ENCODE results near the gene CD1D.
A peak's percentile ranks its signal among the peaks of the same experiment; 100 is the strongest.
"Not testable (repeated sequence)": the region's sequence is repeated elsewhere in the genome, so short reads cannot be mapped to it uniquely, and the experiment has no call there.

CD1D gene

GRCh38 chr1:158180741-158181576, at the start of gene CD1D:
Gene CD1D, plus strand, starts transcription at chr1:158180895. Its CDS starts 207 bp downstream, at chr1:158181102.
- no peak for DNase-seq

DNA sequence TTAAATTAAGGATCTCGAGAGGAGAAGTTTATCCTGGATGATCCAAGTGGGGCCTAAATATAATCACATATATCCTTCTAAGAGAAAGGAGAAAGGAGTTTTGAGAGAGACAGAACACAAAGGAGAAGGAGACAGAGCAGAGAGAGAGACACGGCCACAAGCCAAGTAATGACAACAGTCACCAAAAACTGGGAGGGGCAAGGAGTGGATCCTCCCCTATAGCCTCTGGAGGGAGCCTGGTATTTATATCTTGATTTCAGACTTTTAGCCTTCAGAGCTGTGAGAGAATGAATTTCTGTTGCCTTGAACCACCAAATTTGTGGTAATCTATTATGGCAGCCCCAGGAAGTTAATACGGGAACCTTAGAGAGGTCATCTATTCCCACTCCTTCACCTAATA, 49.5 kb upstream of the CD1D start:
- DNase-seq: no peak

DNA sequence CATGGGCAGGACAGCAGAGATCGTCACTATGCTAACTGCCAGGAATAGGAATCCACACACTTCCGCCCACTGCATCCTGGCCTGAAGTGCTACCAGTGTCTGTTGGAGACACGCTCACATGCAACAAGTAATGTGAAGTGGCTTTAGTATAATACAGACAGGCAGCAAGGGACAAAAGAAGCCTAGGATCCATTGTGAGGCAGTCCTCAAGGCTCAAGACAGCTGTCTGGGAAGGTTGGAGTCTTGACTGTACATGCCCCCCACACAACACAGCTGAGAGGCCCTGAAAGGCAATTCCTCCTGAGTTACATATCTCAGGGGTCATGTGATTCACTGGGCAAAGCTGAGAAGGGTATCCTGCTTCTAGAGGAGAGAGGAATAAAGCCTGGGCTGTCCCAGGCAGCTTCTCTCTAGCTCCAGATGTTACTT, 39.9 kb upstream of the CD1D start:
- DNase-seq: no peak

- DNase-seq: no peak
These were observed 35.4 kb upstream of the CD1D start for GRCh38 chr1:158145173-158145719.

DNA sequence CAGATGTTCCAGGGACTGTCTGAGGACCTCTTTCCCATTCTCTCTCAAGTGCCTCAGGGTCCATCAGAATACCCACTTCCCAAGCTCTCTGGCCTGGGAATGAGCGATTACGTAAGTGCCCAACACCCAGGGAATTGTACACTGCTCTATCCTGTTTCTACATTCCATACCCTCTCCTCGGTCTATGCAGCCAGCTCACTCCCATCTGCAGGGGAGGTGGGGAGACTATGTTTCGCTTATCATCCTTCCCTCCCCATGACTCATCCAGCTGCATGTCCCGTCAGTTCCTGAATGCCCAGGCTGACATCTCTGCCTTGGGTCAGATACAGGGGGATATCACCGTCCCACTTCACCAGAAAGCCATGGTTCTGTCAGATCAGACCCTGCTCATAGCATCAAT, 34.5 kb upstream of the CD1D start:
- DNase-seq: no peak

DNA sequence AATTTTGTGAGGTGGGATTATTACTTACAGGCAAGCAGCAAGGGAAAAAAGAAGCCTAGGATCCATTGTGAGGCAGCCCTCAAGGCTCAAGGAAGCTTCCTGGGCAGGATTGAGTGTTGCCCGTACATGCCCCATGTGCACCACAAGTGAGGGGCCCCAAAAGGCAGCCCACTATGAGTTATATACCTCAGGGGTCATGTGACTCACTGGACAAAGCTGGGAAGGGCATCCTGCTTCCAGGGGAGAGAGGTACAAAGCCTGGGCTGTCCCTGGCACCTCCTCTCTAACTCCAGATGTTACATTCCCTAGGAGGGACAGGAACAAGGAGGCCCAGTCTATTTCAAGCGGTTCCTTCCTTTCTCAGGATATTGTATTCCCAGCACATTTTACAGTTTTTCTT, 34.0 kb upstream of the CD1D start:
- DNase-seq: no peak

- no peak for DNase-seq
These were observed 33.3 kb upstream of the CD1D start for GRCh38 chr1:158147401-158147800.

GRCh38 chr1:158147869-158148268, 32.8 kb upstream of the CD1D start:
- no peak for DNase-seq

DNA sequence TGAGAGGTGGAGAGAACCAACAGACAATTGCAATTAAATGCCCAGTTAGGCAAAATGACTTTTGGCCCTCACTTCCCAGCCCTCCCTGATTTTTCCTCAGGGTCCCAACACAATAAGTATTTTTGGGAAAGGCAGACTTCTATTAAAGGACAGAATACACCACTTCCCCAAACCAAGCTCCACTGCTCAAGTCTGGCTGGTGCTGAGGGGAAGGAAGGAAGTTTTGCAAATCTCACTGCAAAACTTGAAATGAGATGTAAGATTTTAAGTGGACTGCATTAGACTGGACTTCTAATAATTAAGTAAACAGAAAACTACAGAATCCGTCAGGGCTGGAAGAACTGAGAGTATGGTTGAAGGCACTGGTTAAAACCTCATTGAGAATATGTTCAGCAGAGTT, 32.2 kb upstream of the CD1D start:
- no peak for DNase-seq

DNA sequence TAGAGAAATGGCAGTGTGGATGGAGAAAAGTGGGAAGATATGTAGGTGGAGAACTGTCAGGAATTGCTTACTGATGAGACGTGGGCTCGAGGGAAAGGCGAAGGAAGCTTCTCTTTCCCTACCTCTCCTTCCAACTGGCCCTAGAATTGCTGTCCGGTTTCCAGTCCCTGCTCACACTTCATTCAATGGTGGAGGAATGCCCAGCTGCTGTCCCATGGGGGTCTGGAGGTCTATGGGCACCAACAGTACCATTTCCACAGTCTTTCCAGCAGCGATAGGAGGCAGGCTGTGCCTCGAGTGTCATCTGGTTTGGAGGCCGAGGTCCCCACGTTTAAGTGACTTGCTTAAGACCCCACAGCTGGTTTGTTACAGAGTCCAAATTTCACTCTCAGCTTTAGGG, 31.5 kb upstream of the CD1D start:
- no peak for DNase-seq

- DNase-seq: peak; percentile 78
These were observed 31.0 kb upstream of the CD1D start for GRCh38 chr1:158149577-158150269.

DNA sequence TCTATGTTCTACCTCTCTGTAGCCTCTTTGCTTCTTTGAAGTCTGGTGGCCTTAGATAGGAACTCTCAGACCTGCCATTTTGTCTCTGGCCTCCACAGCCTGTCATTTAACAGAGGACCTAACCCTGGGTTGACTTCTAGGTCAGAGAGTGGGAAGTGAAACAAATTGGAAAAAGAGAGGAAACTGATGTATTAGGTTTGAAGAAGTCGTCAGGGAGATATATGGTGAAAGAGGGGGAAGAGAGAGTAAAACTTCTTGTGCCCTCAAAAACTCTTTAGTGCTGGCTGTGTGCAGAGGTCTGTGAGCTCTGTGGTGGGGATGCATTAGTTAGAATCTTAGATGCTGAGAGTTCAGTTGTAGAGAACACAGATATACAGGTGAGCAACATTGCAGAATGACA, 30.2 kb upstream of the CD1D start:
- no peak for DNase-seq

GRCh38 chr1:158153179-158153578, 27.5 kb upstream of the CD1D start:
- no peak for DNase-seq

DNA sequence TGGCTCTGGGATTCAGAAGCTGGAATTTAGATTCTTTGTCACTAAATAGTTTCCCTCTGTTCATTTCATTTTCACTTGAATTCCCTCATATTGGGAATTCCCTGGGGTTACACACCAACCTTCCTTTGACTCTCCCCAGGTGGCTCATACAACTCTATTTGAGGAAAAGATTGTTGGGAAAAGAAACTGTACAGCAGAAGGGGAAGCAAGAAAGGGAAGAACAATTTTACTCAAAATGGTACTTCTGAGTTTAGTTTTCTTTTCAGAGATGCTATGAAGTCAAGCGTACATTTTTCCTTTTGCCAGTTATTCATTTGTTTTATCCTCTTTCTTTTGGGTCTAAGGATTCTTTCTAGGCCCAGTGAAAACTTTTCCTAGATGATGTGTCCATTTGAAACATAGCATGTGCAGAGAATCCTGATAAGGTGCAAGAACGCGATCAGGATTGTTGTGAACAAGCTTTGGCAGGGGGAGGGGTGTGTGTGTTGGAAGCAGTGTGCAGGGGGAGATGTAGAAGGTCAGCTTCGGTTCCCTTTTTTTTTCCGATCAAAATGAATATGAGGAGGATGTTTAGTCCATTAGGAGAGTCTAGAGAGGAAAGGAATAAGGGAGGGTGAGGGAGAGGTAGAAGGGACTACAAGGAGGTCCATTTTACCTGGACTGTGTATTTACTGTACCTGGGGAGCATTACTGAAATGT, 26.8 kb upstream of the CD1D start:
- DNase-seq: no peak

DNA sequence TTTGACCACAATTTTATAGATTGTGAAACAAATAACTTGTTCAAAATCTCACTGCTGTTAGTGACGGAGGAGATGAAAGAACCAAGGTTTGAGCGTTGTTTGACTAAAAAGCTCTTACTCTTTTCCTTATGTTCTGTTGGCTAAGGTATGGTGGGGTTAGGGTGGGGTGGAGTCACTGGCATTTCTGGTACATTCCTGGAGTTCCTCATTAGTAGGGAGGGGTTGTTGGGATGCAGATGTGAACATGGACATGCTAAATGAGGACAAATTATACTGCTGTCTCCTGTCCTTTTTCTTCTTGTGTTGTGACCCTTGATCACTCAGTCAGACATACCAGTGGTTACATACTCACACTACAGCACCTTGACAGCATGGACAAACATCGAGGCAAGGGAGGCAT, 26.2 kb upstream of the CD1D start:
- no peak for DNase-seq

DNA sequence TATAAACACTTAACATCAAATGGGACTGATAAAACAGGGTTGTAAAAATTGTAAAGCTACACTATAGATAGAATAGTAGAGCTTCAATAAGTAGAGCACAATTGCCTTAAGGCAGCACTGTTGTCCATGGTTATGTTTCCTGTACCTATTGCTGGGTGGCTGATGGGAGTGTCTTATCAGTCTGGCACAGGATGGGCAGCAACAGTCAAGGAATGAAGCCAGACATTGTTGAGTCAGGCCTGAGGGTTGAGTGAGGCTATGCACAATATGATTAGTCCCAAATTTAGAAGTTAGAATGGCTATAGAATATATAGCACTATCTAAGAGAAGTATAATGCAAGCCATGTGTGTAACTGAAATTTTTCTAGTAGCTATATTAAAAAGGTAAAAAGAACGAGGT, 25.0 kb upstream of the CD1D start:
- DNase-seq: no peak

GRCh38 chr1:158159597-158159996, 21.1 kb upstream of the CD1D start:
- DNase-seq: no peak

GRCh38 chr1:158161446-158161845, 19.2 kb upstream of the CD1D start:
- no peak for DNase-seq

DNA sequence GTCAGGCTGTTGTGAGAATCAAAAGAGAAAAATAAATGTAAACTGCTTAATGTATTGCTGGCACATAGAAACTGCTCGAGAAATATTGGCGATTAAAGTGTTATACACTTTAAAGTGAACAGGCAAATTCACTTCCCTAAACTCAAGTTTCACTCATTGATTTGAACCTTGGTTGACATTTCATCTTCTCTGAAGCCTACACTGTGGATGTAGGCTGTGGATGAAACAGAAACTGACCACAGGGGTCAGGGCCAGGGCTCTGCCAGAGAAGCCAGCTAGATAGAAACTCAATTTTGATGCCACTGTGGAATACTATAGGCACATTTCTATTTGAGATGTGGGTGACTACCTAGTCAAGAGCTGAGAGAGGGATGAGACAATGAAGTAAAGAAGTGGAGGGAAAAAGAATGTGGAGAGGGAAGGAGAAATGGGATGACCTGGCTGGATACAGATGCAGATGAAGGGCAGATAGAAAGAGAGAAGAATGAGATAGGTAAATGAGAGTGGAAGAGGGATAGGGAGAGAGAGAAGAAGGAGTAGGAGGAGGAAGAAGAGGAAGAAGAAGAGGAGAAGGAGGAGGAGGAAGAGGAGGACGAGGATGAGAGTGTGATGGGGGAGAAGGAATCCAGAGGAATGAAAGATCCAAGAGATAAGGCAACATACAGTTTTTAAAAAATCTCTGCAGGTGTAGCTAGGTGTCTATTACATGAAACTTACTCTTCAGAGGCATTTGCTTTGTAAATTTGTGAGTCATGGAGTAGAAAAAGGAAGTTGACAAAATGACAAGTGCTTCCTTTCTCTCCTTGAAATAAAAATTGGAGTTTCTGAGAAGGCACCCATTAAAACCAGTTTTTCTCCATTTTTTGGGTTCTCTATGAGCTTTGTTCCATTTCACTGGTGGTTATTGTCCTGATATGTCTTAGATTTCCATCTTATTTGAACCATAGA, 17.4 kb upstream of the CD1D start:
- DNase-seq: no peak

GRCh38 chr1:158169105-158169504, 11.6 kb upstream of the CD1D start:
- no peak for DNase-seq

DNA sequence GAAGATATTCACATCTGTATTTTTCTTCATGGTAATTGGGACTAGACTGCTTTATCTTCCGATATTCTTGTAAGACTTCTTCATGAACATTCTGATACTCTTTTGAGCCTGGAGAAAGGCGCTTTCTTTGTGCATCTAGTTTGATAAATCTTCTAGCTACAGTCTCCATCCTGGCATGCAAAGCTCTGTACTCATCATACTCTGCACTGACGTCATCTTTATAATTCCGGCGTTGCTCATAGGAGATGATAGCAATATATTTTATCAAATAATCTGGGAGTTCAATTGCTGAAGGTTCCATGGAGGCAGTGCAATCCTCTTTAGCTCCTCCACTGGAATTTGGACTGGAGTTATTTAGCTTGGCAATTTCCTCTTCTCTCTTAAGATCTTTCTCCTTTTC, 4.8 kb upstream of the CD1D start:
- not testable (repeated sequence) for DNase-seq

DNA sequence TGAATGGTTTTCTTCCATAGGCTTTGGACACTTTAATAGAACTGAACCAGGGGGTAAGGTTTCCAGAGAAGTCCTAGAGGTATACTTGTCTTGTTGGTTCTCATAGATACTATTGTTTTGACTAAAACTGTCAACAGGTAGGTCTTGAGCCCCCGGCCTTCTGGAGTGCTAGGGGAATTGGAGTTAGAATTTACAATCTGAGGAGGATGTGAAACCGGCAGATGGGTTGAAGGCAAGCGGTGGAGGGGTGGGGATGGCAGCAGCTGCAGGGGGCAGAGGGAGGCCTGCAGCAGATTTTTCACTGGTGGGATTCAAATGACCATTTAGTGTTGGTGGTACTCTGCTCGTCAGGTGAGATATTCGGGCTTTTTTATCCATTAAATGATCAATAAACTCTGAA, 4.3 kb upstream of the CD1D start:
- DNase-seq: no peak

All from stimulated activated CD4-positive, alpha-beta T cell treated with anti-CD3 and anti-CD28 coated beads, Interleukin-4, amount 100 ng/mL, for 24 hours (primary cell).